ENCODE measurements around the gene DBX2.
A peak's percentile ranks its signal among the peaks of the same experiment; 100 is the strongest.
"Not testable (repeated sequence)": the region's sequence is repeated elsewhere in the genome, so short reads cannot be mapped to it uniquely, and the experiment has no call there.

DBX2 gene

GRCh38 chr12:45008211-45008610 lies 42.7 kb downstream of the DBX2 start:
- no peak for DNase-seq

- DNase-seq: no peak
Observed at GRCh38 chr12:44999355-44999754, 51.5 kb downstream of the DBX2 start.

- DNase-seq: no peak
Observed at GRCh38 chr12:44993161-44993560, 57.7 kb downstream of the DBX2 start.

GRCh38 chr12:44984863-44985262 lies 66.0 kb downstream of the DBX2 start:
- DNase-seq: not testable (repeated sequence)

GRCh38 chr12:44979918-44980317 lies 71.0 kb downstream of the DBX2 start:
- no peak for DNase-seq

- no peak for DNase-seq
Observed at GRCh38 chr12:44976246-44976645, 74.7 kb downstream of the DBX2 start.

GRCh38 chr12:44972746-44973421 lies 78.0 kb downstream of the DBX2 start:
- peak; percentile 6 for DNase-seq

- DNase-seq: no peak
Observed at GRCh38 chr12:44968965-44969364, 81.9 kb downstream of the DBX2 start.

All from RPMI8226 (cell line).